Fibroblast of upper back skin (primary cell): ENCODE measurements around the gene CORO2B.

Source experiments
- DNase-seq: peaks from one replicate; pipeline ENCODE4 v3.0.0-alpha.2; 2013

Gene CORO2B

GRCh38 chr15:68612979-68613740 lies 34.4 kb downstream of the CORO2B start:
- DNase-seq, result no peak

- peak; percentile 31 for DNase-seq
These were observed 35.7 kb downstream of the CORO2B start for GRCh38 chr15:68614286-68615035.

GRCh38 chr15:68615301-68615700 lies 36.5 kb downstream of the CORO2B start:
- DNase-seq, result no peak

- no peak for DNase-seq
These were observed 37.0 kb downstream of the CORO2B start for GRCh38 chr15:68615811-68616210.

GRCh38 chr15:68616397-68616796 lies 37.6 kb downstream of the CORO2B start:
- DNase-seq, result no peak

GRCh38 chr15:68617001-68617400 lies 38.2 kb downstream of the CORO2B start:
- DNase-seq, result no peak

- no peak for DNase-seq
These were observed 39.0 kb downstream of the CORO2B start for GRCh38 chr15:68617777-68618176.

- no peak for DNase-seq
These were observed 39.6 kb downstream of the CORO2B start for GRCh38 chr15:68618394-68618793.

GRCh38 chr15:68618908-68619698 lies 40.3 kb downstream of the CORO2B start:
- DNase-seq, result peak; percentile 61

- DNase-seq, result peak; percentile 99
These were observed 42.1 kb downstream of the CORO2B start for GRCh38 chr15:68620721-68621527.

- no peak for DNase-seq
These were observed 42.7 kb downstream of the CORO2B start for GRCh38 chr15:68621535-68621934.

GRCh38 chr15:68623301-68623892 lies 44.6 kb downstream of the CORO2B start:
- DNase-seq, result no peak

GRCh38 chr15:68625853-68626252 lies 47.1 kb downstream of the CORO2B start:
- no peak for DNase-seq

GRCh38 chr15:68626283-68626682 lies 47.5 kb downstream of the CORO2B start:
- DNase-seq, result no peak

- no peak for DNase-seq
These were observed 47.9 kb downstream of the CORO2B start for GRCh38 chr15:68626739-68627138.

GRCh38 chr15:68627476-68627875 lies 48.7 kb downstream of the CORO2B start:
- DNase-seq, result no peak

- DNase-seq, result no peak
These were observed 49.2 kb downstream of the CORO2B start for GRCh38 chr15:68627995-68628394.

GRCh38 chr15:68629519-68630210 lies 50.9 kb downstream of the CORO2B start:
- no peak for DNase-seq

- DNase-seq, result no peak
These were observed 51.4 kb downstream of the CORO2B start for GRCh38 chr15:68630211-68630555.

GRCh38 chr15:68630836-68631235 lies 52.0 kb downstream of the CORO2B start:
- DNase-seq, result no peak

GRCh38 chr15:68631601-68632051 lies 52.8 kb downstream of the CORO2B start:
- no peak for DNase-seq

- DNase-seq, result no peak
These were observed 53.3 kb downstream of the CORO2B start for GRCh38 chr15:68632101-68632500.
